SU-DHL-6 (cell line): Measurements from ENCODE around the gene LGALS8.

Experiments used
- CTCF ChIP-seq: fragments of 200-600 bp; sonication (generic); IDR thresholded peaks from one replicate; pipeline ENCODE4 v1.5.1; 2017; ENCODE audit warnings: antibody characterized with exemption, mild to moderate bottlenecking, low read length, moderate library complexity; ENCODE audit not compliant: insufficient read depth, poor library complexity, severe bottlenecking
- EZH2phosphoT487 ChIP-seq: fragments of 200-600 bp; sonication (generic), shearing (Covaris generic); conservative IDR thresholded peaks from 2 replicates; pipeline ENCODE4 v1.6.1; 2018; ENCODE audit warnings: mild to moderate bottlenecking, antibody characterized with exemption, low read length, moderate library complexity, mixed read lengths

- TF ChIP-seq CTCF (no peak), EZH2phosphoT487 (no peak)
Measured at GRCh38 chr1:236501093-236501492, 22.7 kb upstream of the LGALS8 start.
